Fibroblast of peridontal ligament (primary cell): ENCODE results near the gene CD207.
"Not testable (repeated sequence)": the region's sequence is repeated elsewhere in the genome, so short reads cannot be mapped to it uniquely, and the experiment has no call there.

ENCODE experiments used
- DNase-seq: peaks from one replicate; pipeline ENCODE4 v3.0.0-alpha.2; 2010; ENCODE audit errors: extremely low read depth

Gene CD207

GRCh38 chr2:70828914-70829824 is 6.4 kb downstream of the CD207 start:
- no peak for DNase-seq

- no peak for DNase-seq
Measured at GRCh38 chr2:70828115-70828514, 7.5 kb downstream of the CD207 start.

GRCh38 chr2:70827388-70827787 is 8.2 kb downstream of the CD207 start:
- no peak for DNase-seq

DNA sequence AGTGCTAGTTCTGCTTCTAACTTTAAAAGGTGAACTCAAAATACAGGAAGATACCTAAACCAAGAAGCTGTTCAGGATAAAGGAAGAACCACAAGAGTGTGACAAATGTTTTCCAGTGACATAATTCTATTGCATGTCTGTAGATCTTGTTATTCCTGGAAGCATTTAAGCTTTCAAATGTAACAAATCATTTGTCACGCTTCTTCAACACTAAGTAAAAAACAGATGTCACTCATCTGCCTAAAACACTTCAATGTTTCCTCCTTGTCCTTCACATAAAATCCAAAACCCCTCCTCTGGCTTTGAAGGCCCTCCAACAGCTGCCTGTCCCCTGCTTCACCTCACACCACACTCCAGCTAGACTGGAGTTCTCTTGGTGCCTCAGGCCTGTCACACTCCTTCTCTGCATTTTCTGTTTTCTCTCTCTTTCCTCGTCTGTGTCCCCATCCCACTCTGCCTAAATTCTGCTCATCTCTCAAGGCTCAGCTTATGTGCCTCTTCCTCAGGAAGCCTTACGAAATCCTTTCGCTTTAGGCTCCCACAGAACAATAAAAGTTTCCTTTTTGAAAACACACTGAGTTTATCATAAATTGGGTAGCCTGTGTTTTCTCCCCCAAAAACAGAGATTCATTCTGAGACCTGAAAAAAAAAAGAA is 8.8 kb downstream of the CD207 start:
- DNase-seq: no peak

- no peak for DNase-seq
Measured at GRCh38 chr2:70823249-70823648, 12.4 kb downstream of the CD207 start.

GRCh38 chr2:70822843-70823242 is 12.8 kb downstream of the CD207 start:
- no peak for DNase-seq

- DNase-seq: no peak
Measured at GRCh38 chr2:70820499-70820898, 15.1 kb downstream of the CD207 start, which contains the start of gene CLEC4F. CLEC4F (minus strand) TSS chr2:70820599; CDS start chr2:70820523, 76 bp downstream.

DNA sequence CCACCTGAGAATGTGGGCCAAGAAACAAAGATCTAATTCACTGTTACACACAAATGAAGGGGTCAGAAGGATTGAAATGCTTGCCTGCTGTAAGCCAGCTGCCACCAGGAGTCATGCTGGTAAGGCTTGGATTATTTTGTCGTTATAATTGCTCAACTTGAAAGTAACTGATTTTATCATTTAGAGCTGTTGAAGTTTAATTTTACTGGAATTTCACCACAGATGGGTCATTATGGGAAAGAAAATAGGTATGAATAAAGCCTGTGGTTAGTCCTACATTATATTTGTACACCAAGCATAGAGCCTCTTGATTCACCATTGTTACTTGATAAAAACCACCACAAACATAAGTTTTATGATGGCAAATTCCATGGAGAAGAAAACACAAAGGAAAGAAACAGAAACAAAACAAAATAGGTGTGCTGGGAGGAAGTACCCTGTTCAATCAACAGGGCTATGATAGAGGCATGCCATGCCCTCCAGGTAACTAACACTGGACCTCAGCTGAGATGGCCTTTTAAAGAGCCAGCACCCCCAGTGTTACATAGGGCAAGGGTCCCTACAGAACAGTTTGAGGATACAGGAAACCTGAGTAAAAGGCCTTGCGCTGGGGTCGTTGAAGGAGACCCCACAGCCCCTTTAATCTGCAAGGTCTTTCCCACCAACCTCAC is 18.2 kb downstream of the CD207 start:
- no peak for DNase-seq

- no peak for DNase-seq
Measured at GRCh38 chr2:70816726-70817125, 18.9 kb downstream of the CD207 start.

GRCh38 chr2:70808983-70809958 is 26.3 kb downstream of the CD207 start:
- no peak for DNase-seq

- DNase-seq: no peak
Measured at GRCh38 chr2:70807828-70808118, 27.8 kb downstream of the CD207 start.

DNA sequence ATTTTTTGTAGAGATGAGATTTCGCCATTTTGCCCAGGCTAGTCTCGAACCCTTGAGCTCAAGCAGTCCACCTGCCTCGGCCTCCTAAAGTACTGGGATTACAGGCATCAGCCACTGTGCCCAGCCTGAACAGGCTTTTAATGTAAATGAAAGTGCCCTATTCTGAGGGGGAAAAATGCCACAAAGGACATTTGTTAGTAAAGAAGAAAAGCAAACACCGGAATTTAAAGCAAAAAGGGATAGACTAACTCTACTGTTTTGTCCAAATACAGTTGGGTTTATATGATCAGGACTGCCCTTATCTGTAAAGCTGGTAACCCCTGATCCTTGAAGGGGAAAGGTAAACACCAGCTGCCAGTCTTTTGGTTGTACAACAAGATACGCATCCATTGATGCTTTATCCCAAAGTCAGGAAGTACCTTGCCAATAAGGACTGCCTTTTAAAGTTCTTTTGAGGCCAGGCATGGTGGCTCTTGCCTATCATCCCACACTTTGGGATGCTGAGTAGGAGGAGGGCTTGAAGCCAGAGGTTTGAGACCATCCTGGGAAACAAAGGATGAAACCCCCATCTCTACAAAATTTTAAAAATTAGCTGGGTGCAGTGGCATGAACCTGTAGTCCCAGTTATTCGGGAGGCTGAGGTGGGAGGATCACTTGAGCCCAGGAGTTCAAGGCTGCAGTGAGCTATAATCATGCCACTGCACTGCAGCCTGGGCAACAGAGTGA is 28.4 kb downstream of the CD207 start:
- DNase-seq: no peak

GRCh38 chr2:70806620-70807019 is 29.0 kb downstream of the CD207 start:
- no peak for DNase-seq

DNA sequence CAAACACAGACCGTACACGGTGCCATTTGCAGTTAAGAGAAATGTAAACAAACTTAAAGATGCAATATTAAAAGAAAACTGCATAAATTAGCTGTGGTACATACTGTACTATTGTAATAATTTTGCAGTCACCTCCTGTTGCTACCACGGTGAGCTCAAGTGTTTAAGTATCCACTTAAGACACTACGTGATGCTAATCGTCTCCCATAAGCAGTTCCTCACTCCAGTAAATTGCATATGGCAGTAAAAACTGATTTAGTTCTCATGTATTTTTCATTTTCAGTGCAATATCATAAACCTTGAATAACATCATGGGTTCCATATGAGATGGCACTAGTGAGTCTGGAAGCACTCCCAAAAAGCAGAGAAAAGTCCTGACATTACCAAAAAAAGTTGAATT is 29.6 kb downstream of the CD207 start:
- DNase-seq: no peak

- no peak for DNase-seq
Measured at GRCh38 chr2:70801607-70802263, 33.9 kb downstream of the CD207 start.

GRCh38 chr2:70799706-70800105 is 35.9 kb downstream of the CD207 start:
- no peak for DNase-seq

GRCh38 chr2:70797996-70798395 is 37.6 kb downstream of the CD207 start:
- not testable (repeated sequence) for DNase-seq

DNA sequence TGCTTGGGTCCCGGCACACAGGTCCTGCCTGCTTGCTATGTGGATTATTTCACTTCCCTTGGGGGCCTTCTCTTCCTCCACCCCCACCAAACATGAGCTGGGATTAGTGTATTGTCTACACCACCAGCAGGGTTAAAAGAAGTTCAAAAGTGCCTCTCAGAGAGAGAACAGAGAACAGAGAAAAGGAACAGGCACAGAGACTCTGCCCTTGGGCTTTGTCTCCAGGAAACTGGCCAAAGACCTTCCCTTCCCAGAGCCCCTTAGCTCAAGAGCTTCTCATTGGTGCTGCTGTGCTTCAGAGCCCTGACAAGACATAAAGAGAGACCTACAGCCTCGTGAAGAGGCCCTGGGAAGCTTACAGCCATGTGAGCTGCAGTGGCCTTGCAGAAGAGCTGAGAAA is 38.1 kb downstream of the CD207 start:
- no peak for DNase-seq

- no peak for DNase-seq
Measured at GRCh38 chr2:70796262-70796661, 39.4 kb downstream of the CD207 start.
